ENCODE data around the gene MSX2.

Gene MSX2

DNA sequence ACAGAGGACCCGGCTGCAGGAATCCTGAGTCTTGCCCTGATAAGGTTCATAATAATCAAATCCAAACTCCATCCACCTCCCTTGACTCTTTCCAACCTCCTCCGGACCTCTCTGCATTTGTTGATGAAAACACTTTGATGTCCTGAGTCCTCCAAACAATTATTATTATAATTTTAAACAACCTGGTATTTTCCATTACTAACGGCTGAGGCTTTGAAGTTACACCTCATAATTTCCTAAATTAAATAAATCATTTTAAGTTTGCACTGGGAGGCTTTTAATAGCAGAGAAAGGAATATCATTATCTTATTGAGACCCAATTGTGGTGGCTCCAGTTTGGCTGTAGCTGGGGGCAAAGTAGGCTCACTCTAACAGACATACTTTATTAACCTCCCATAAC lies 9.5 kb downstream of the MSX2 start:
- Histone ChIP-seq H3K4me3 (ENCODE audit: low read length in 2 of 2) (no peak overlapping the region), H3K27ac (ENCODE audit: low read depth in 2 of 2, low read length in 2 of 2) (no peak overlapping the region), H3K27me3 (ENCODE audit: control insufficient read depth in 2 of 2, insufficient read depth in 2 of 2, low read length in 2 of 2) (peaks cover 49 to 54% of the 10 kb centered on the region in 2 donors), H3K9me3 (ENCODE audit: control insufficient read depth in 2 of 2, low read length in 2 of 2) (no peaks in the 10 kb centered on the region), H3K36me3 (ENCODE audit: control insufficient read depth in 2 of 2, insufficient read depth in 2 of 2, low read length in 2 of 2) (no peaks in the 10 kb centered on the region), H3K9ac (ENCODE audit: low read depth in 1 of 2, low read length in 2 of 2) (no peak overlapping the region), H3K4me1 (ENCODE audit: control insufficient read depth in 2 of 2, insufficient read depth in 2 of 2, low read length in 2 of 2) (no peaks in the 10 kb centered on the region)

DNA sequence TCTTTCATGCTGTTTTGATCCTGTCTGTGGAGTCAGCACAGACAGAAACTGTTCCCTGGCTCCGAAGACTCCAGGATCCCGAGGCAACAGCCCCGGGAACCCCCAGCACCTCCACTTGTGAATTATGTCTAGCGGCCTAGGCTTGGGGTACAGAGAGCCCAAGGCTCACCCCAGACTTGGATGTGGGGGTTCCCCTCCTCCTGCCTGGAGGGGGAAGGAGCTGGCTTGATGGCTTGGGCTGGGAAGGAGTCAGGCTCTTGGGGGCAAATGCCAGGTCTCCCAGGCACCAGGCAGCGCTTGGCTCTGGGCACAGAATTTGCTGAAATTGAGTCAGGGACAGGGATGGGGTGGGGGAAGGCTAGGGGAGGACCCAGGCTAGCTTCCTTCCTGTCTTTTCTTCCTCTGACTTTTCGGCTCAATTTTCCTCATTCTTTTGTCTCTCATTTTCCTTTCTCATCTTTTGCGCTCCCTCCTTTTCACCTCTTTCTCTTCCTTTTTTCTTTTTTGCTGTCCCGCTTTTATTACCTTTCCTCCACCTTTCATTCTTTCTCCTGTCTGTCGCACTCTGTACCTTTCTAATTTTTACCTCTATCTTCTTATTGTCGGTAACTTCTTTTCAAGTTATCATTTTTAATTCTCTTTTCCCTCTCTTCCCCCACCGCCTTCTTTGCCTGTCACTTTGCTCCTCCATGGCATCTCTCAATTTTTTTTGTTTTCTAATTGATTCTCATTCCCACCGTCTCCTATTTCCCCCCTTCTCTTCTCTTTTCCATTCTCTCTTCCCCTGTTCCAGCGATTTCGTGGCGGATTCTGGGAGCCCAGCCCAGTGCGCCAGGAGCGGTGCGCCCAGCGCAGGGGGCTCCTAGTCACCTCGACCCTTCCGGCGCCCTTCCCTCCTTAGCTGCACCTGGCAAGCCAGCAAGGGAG lies 10.5 kb downstream of the MSX2 start:
- H3K27ac ChIP-seq (ENCODE audit: low read depth in 2 of 2, low read length in 2 of 2): no peak overlapping the region
- peaks cover 45 to 49% of the 10 kb centered on the region in 2 donors for H3K27me3 ChIP-seq (ENCODE audit: control insufficient read depth in 2 of 2, insufficient read depth in 2 of 2, low read length in 2 of 2)
- no peak overlapping the region for H3K4me3 ChIP-seq (ENCODE audit: low read length in 2 of 2)
- H3K4me1 ChIP-seq (ENCODE audit: control insufficient read depth in 2 of 2, insufficient read depth in 2 of 2, low read length in 2 of 2): no peaks in the 10 kb centered on the region
- H3K36me3 ChIP-seq (ENCODE audit: control insufficient read depth in 2 of 2, insufficient read depth in 2 of 2, low read length in 2 of 2): no peaks in the 10 kb centered on the region
- H3K9ac ChIP-seq (ENCODE audit: low read depth in 1 of 2, low read length in 2 of 2): no peak overlapping the region
- H3K9me3 ChIP-seq (ENCODE audit: control insufficient read depth in 2 of 2, low read length in 2 of 2): no peaks in the 10 kb centered on the region

DNA sequence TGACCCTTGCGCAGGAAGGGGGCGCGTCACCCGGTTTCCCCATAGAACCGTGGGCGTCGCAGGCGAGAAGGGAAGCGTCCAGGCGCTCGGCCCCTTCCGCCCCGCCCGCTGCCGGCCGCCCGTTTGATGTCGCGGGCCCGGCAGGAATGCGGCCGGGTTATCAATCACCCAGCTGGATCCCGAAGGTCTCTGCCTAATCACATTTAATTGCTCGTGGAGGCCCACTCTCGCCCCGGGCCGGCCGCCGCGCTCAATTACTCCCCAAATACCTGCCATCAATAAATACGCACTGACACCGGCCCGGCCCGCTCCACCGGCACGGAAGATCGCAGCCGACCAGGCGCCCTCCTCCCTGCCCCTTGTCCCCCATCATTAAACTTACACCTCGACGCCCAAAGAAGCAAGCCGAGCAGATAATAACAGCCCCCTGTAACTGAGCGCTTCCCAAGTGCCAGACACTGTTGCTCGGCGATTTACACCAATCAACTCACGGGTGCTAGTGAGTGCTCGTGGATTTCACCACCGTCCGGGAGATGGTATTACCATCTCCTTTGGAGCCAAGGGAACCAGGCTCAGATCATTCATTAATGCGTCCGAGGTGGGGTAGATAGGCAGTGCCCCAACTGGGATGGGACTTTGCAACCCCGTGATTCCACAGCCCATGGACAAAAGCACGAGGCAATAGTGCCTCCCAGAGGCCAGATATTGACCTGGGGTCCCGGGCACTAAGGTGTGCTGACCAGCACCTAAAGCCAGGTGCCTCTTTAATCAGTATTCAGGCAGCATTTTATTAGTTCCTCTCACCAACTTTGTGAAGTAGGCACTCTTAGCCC lies 11.3 kb downstream of the MSX2 start:
- Histone ChIP-seq H3K27me3 (ENCODE audit: control insufficient read depth in 2 of 2, insufficient read depth in 2 of 2, low read length in 2 of 2) (peaks cover 45 to 49% of the 10 kb centered on the region in 2 donors), H3K36me3 (ENCODE audit: control insufficient read depth in 2 of 2, insufficient read depth in 2 of 2, low read length in 2 of 2) (no peaks in the 10 kb centered on the region), H3K9me3 (ENCODE audit: control insufficient read depth in 2 of 2, low read length in 2 of 2) (no peaks in the 10 kb centered on the region), H3K4me1 (ENCODE audit: control insufficient read depth in 2 of 2, insufficient read depth in 2 of 2, low read length in 2 of 2) (no peaks in the 10 kb centered on the region), H3K4me3 (ENCODE audit: low read length in 2 of 2) (no peak overlapping the region), H3K9ac (ENCODE audit: low read depth in 1 of 2, low read length in 2 of 2) (no peak overlapping the region), H3K27ac (ENCODE audit: low read depth in 2 of 2, low read length in 2 of 2) (no peak overlapping the region)

DNA sequence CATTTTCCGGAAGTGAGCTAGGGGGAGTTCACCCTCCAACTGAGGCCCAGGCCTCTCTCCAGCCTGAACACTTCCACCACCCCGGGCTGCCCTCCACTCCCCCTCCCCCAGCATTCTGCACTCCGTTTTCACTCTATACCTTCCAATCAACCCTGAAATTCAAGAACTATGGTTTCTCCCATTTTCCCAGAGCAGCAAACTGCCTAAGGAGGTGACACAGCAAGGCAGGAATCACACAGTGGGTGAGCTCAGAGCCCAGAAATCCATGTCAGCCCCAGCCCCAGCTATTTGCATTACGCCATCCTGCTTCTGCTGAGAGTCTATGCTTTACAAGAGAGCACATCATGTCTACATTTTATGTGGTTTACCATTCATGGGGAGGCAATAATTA lies 11.9 kb downstream of the MSX2 start:
- no peaks in the 10 kb centered on the region for H3K36me3 ChIP-seq (ENCODE audit: control insufficient read depth in 2 of 2, insufficient read depth in 2 of 2, low read length in 2 of 2)
- H3K9ac ChIP-seq (ENCODE audit: low read depth in 1 of 2, low read length in 2 of 2): no peak overlapping the region
- H3K27me3 ChIP-seq (ENCODE audit: control insufficient read depth in 2 of 2, insufficient read depth in 2 of 2, low read length in 2 of 2): peaks cover 42 to 45% of the 10 kb centered on the region in 2 donors
- H3K27ac ChIP-seq (ENCODE audit: low read depth in 2 of 2, low read length in 2 of 2): no peak overlapping the region
- no peaks in the 10 kb centered on the region for H3K4me1 ChIP-seq (ENCODE audit: control insufficient read depth in 2 of 2, insufficient read depth in 2 of 2, low read length in 2 of 2)
- H3K9me3 ChIP-seq (ENCODE audit: control insufficient read depth in 2 of 2, low read length in 2 of 2): no peaks in the 10 kb centered on the region
- no peak overlapping the region for H3K4me3 ChIP-seq (ENCODE audit: low read length in 2 of 2)

DNA sequence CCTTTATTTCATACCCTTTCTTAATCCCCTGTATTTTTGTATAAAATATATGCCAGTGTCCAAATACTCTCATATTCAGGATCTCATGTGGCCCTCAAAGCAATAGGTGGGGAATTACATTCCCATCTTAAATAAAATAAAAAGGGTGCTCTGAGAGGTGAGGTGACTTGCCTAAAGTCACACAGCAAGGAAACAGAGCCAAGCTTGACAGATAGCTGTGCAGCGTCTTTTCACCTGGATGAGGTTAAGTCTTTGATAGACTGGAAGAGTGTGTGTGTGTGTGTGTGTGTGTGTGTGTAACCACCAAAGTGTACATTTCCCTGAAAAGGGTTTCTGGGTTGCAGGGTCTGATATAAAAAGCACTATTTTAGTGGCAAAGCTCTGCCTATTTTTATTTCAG lies 12.4 kb downstream of the MSX2 start:
- Histone ChIP-seq H3K36me3 (ENCODE audit: control insufficient read depth in 2 of 2, insufficient read depth in 2 of 2, low read length in 2 of 2) (no peaks in the 10 kb centered on the region), H3K27me3 (ENCODE audit: control insufficient read depth in 2 of 2, insufficient read depth in 2 of 2, low read length in 2 of 2) (peaks cover 38 to 41% of the 10 kb centered on the region in 2 donors), H3K4me1 (ENCODE audit: control insufficient read depth in 2 of 2, insufficient read depth in 2 of 2, low read length in 2 of 2) (no peaks in the 10 kb centered on the region), H3K9ac (ENCODE audit: low read depth in 1 of 2, low read length in 2 of 2) (no peak overlapping the region), H3K4me3 (ENCODE audit: low read length in 2 of 2) (no peak overlapping the region), H3K27ac (ENCODE audit: low read depth in 2 of 2, low read length in 2 of 2) (no peak overlapping the region), H3K9me3 (ENCODE audit: control insufficient read depth in 2 of 2, low read length in 2 of 2) (no peaks in the 10 kb centered on the region)

DNA sequence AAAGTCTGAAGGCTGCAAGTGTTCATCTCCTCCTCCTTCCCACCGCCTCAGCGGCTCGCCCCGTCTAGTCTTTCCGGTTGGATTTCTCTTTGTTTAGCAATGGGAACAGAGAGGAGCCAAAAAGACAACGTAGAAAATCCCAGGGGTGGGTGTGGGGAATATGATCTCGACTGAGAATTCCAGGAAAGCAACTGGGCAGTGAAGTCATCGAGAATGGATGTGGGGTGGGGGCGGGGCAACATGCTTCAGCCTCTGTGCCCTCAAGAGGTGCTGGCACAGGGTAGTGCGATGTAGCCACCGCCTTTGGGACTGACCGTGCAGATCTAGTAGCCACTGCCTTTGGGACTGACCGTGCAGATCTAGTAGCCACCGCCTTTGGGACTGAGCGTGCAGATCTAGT lies 12.9 kb downstream of the MSX2 start:
- Histone ChIP-seq H3K27ac (ENCODE audit: low read depth in 2 of 2, low read length in 2 of 2) (no peak overlapping the region), H3K27me3 (ENCODE audit: control insufficient read depth in 2 of 2, insufficient read depth in 2 of 2, low read length in 2 of 2) (peaks cover 34 to 36% of the 10 kb centered on the region in 2 donors), H3K4me1 (ENCODE audit: control insufficient read depth in 2 of 2, insufficient read depth in 2 of 2, low read length in 2 of 2) (no peaks in the 10 kb centered on the region), H3K9me3 (ENCODE audit: control insufficient read depth in 2 of 2, low read length in 2 of 2) (no peaks in the 10 kb centered on the region), H3K9ac (ENCODE audit: low read depth in 1 of 2, low read length in 2 of 2) (no peak overlapping the region), H3K36me3 (ENCODE audit: control insufficient read depth in 2 of 2, insufficient read depth in 2 of 2, low read length in 2 of 2) (no peaks in the 10 kb centered on the region), H3K4me3 (ENCODE audit: low read length in 2 of 2) (no peak overlapping the region)

DNA sequence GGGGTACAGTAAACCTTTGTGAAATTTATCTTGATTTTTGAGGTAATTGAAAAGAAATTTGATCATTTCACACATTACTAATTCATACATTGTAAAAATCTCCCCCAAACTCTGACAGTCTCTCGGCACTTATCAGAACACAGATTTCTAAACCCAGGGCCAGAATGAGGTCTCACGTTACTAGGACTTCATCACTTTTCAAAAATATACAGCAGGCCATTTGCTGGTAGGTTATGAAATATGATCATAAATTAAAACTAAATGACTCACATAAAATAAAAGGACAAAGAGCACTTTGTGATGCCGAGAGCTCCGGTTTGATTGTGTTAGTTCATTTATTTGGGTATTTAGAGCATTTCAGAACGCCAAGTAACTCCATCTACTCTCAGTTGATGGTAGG lies 17.0 kb downstream of the MSX2 start:
- H3K27me3 ChIP-seq (ENCODE audit: control insufficient read depth in 2 of 2, insufficient read depth in 2 of 2, low read length in 2 of 2): peaks cover 6 to 12% of the 10 kb centered on the region in 2 donors
- no peaks in the 10 kb centered on the region for H3K36me3 ChIP-seq (ENCODE audit: control insufficient read depth in 2 of 2, insufficient read depth in 2 of 2, low read length in 2 of 2)
- no peak overlapping the region for H3K27ac ChIP-seq (ENCODE audit: low read depth in 2 of 2, low read length in 2 of 2)
- H3K4me3 ChIP-seq (ENCODE audit: low read length in 2 of 2): no peak overlapping the region
- H3K4me1 ChIP-seq (ENCODE audit: control insufficient read depth in 2 of 2, insufficient read depth in 2 of 2, low read length in 2 of 2): no peaks in the 10 kb centered on the region
- H3K9me3 ChIP-seq (ENCODE audit: control insufficient read depth in 2 of 2, low read length in 2 of 2): no peaks in the 10 kb centered on the region
- no peak overlapping the region for H3K9ac ChIP-seq (ENCODE audit: low read depth in 1 of 2, low read length in 2 of 2)

DNA sequence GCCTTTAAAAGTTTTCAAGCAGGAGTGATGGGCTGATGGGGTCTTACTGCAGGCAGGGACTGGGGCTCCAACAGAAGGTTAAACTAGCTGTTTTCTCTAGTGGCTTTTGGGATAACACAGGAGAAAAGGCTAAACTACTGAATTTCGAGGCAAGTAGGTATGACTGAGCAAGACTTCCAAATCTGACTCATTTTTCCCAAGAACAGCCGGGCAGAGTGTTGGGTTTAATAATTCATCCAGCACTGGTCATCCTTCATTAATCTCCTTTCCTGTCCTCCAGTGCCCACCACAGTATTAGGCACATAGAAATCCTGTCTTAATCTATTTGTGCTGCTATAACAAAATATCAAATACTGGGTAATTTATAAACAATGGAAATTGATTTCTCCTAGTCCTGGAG lies 20.5 kb downstream of the MSX2 start:
- Histone ChIP-seq H3K27me3 (ENCODE audit: control insufficient read depth in 2 of 2, insufficient read depth in 2 of 2, low read length in 2 of 2) (peaks cover 10 to 13% of the 10 kb centered on the region in 2 donors), H3K27ac (ENCODE audit: low read depth in 2 of 2, low read length in 2 of 2) (no peak overlapping the region), H3K4me1 (ENCODE audit: control insufficient read depth in 2 of 2, insufficient read depth in 2 of 2, low read length in 2 of 2) (no peaks in the 10 kb centered on the region)

DNA sequence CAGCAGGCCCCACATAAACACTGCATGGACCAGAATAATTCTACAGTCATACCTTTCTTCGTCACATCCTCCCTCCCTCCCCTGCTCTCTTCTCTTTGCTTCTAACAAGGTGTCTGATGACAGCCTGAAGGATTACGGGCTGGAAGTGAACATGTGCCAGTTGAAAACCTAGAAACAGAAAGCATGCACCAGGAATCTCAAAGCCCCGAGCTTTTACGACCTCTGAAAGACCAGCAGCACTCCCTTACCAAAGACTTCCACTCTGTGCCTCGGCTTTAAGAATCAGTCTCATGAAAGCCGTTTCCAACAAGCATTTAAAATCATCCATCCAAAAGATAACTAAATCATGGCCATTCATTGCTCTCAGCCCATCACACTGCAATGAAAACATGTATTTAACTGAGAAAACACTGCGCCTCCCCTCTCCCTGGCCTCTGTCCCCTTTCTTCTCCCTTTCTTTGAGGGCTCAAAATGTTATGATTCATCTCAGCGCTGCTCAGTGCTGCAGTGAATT lies 21.3 kb downstream of the MSX2 start:
- Histone ChIP-seq H3K27me3 (ENCODE audit: control insufficient read depth in 2 of 2, insufficient read depth in 2 of 2, low read length in 2 of 2) (peaks cover 14 to 20% of the 10 kb centered on the region in 2 donors), H3K27ac (ENCODE audit: low read depth in 2 of 2, low read length in 2 of 2) (no peak overlapping the region)

More for the DNA sequence above, 20.5 kb downstream of the MSX2 start:
- no peaks in the 10 kb centered on the region for H3K9me3 ChIP-seq (ENCODE audit: control insufficient read depth in 2 of 2, low read length in 2 of 2)
- H3K36me3 ChIP-seq (ENCODE audit: control insufficient read depth in 2 of 2, insufficient read depth in 2 of 2, low read length in 2 of 2): no peaks in the 10 kb centered on the region
- H3K9ac ChIP-seq (ENCODE audit: low read depth in 1 of 2, low read length in 2 of 2): no peak overlapping the region
- H3K4me3 ChIP-seq (ENCODE audit: low read length in 2 of 2): no peak overlapping the region

DNA sequence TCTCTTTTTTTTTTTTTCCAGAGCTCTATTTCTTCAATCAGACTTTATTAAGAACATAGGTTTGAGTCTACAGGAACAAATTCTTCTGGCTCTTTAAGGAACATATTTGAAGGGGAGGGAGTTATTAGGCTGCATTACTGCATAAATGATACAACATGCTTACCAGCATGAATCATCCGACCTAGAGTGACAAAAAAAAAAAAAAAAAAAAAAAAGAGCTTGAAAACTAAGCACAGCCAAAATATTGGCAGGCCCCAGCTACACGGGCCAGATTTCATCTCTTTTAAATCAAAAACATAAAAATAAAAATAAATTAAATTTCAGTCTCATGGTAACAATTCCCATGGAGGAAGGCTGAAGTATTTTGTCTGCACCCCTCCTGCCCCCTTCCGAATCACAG lies 26.3 kb downstream of the MSX2 start:
- no peak overlapping the region for H3K9ac ChIP-seq (ENCODE audit: low read depth in 1 of 2, low read length in 2 of 2)
- H3K27ac ChIP-seq (ENCODE audit: low read depth in 2 of 2, low read length in 2 of 2): no peak overlapping the region
- no peaks in the 10 kb centered on the region for H3K4me1 ChIP-seq (ENCODE audit: control insufficient read depth in 2 of 2, insufficient read depth in 2 of 2, low read length in 2 of 2)
- H3K9me3 ChIP-seq (ENCODE audit: control insufficient read depth in 2 of 2, low read length in 2 of 2): no peaks in the 10 kb centered on the region
- no peak overlapping the region for H3K4me3 ChIP-seq (ENCODE audit: low read length in 2 of 2)
- peaks cover 22 to 28% of the 10 kb centered on the region in 2 donors for H3K27me3 ChIP-seq (ENCODE audit: control insufficient read depth in 2 of 2, insufficient read depth in 2 of 2, low read length in 2 of 2)
- H3K36me3 ChIP-seq (ENCODE audit: control insufficient read depth in 2 of 2, insufficient read depth in 2 of 2, low read length in 2 of 2): no peaks in the 10 kb centered on the region

More for the DNA sequence above, 21.3 kb downstream of the MSX2 start:
- Histone ChIP-seq H3K4me3 (ENCODE audit: low read length in 2 of 2) (no peak overlapping the region), H3K9me3 (ENCODE audit: control insufficient read depth in 2 of 2, low read length in 2 of 2) (no peaks in the 10 kb centered on the region), H3K36me3 (ENCODE audit: control insufficient read depth in 2 of 2, insufficient read depth in 2 of 2, low read length in 2 of 2) (no peaks in the 10 kb centered on the region), H3K9ac (ENCODE audit: low read depth in 1 of 2, low read length in 2 of 2) (no peak overlapping the region), H3K4me1 (ENCODE audit: control insufficient read depth in 2 of 2, insufficient read depth in 2 of 2, low read length in 2 of 2) (no peaks in the 10 kb centered on the region)
